CD4-positive, alpha-beta T cell treated with Interleukin-4 for 4 hours (primary cell): ENCODE measurements around the gene SH3BGRL.
"Not testable (repeated sequence)": the region's sequence is repeated elsewhere in the genome, so short reads cannot be mapped to it uniquely, and the experiment has no call there.

Experiments
- DNase-seq: peaks from one replicate; pipeline ENCODE4 v3.0.0-alpha.2; 2020

SH3BGRL gene

DNA sequence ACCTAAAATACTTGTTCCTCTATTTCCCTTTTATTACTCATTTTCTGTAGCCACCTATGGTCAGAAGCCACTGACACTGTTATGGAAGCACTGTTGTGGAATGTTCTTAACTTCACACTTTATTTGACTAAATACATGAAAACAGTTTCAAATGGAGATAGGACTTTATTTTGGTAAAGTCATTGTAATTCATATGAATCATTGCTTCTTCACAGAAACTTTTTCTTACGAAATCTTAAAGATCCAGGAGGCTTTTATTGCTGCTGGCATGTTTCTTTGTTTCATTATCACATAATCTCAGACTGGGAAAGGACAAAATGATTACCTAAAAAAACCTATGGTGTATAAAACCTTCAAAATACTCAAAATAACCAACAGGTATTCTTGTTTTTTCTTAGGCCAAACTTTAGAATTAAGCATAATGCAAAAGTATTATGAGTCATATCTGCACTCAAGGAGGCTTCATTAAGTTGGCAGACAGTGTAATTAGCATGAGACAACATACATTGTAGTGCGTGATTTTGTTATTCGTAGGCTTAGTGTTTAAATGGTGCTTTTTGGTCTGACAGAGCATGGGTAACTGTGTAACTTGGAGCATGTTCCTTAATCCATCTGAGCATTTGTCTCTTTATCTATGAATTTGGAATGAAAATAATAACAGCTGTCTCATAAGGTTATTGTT, 58.0 kb downstream of the SH3BGRL start:
- no peak for DNase-seq

DNA sequence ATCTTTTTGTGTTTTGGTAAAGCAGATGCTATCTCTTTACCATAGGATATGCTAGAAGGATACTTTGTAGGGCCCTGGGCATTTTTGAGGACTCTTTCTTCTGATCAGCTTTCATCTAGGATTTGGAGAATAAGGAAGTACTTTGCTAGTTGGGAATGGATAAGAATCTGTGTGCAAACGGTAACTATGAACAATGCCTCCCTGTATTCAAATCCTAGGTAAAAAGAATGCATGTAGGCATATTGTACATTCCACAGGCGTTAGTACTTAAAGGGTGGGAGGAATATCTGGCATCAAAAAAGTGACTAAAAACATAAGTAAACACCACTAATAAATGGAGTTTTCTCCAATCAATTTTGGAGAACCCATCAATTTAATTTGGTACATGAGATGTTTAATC, 59.7 kb downstream of the SH3BGRL start:
- DNase-seq = no peak

DNA sequence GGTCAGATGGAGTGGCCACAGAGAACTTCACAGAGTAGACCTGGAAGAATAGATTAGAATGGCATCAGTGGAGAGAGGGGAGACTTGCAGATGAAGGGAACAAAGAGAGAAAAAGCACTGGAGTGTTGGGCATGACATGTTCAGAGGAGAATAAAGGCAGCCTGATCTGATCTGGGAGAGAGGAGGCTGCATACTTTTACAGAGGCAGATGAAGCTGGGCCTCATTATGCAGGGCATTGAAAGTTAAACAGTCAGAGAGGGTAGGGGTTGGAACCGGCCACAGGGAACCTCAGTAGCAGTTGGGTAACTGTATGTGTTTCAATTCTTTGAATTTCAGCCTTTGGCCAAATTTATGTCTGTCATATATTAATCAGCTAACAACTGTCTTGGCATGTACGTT, 61.2 kb downstream of the SH3BGRL start:
- no peak for DNase-seq

DNA sequence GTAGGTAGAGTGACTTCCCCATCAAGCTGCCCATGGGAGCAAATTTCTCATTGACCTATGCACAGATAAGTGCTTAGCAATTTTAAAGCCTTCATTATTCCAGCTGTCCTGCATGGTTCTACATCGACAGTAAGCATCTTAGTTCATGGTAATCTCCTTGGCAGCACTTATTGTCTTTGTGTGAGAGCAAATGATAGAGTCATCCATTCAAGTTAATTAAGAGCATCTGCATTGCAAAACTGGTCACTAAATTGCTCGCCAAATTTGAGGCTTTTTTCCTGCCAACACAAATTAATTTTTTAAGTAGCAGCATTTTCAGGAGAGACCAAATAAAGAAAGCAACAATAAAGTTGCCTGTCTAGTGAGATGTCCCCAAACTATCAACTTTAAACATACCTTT, 76.7 kb downstream of the SH3BGRL start:
- no peak for DNase-seq

DNA sequence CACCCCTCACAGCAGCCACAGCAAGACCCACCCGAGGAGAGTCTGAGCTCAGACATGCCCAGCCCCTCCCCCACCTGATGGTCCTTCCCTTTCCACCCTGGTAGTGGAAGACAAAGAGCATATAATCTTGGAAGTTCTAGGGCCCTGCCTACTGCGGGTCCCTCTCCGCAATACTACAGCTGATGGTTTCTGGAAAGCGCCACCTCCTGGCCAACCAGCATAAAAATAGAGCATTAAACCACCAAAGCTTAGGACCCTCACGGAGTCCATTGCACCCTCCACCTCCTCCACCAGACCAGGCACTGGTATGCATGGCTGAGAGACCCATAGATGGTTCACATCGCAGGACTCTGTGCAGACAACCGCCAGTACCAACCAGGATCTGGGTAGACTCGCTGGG, 78.2 kb downstream of the SH3BGRL start:
- DNase-seq = no peak

DNA sequence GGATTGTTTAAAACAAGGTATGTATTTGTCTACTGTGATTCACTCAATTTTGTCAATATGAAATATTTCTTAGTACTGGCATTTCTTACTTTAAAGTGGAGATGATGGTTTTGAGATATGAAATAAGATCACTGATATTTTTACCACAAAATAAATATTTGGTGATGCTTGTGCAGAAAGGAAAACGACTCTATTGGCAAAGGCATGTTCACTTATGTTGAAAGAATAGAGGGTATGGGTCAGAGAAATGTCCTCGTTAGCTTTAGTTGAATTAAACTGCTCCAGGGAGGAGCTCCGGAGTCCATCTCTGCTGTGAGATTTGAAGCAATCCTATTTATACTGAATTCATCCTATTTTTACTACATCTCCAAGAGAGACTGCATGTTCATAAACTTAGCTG, 84.2 kb downstream of the SH3BGRL start:
- DNase-seq = no peak

DNA sequence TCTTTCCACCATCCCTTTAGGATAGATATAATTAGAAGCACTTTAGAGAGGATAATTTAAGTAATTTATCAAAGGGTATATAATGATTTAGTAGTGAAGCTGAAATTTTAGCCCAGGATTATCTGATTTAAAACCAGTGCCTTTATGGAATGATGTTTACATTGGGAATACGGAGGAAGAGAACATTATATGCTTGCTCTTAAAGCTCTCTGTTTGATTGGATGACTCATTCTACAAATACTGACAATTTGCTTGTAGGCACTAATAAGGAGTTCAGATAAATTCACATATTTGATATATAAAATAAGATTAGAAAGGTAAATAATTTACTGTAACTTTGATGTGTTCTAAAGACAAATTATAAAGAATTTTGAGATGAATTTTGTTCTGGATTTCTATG, 84.7 kb downstream of the SH3BGRL start:
- no peak for DNase-seq

DNA sequence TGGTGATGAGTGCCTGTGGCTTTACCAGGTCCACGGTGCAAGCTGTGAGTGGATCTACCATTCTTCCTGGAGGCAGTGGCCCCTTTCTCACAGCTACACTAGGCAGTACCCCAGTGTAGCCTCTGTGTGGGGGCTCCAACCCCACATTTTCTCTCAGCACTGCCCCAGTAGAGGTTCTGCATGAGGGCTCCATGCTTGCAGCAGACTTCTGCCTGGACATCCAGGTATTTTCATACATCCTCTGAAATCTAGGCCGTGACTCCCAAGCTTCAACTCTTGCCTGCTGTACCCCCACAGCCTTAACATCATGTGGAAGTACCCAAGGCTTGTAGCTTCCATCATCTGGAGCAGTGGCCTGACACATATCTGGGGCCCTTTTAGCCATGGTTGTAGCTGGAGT, 90.1 kb downstream of the SH3BGRL start:
- DNase-seq = no peak

DNA sequence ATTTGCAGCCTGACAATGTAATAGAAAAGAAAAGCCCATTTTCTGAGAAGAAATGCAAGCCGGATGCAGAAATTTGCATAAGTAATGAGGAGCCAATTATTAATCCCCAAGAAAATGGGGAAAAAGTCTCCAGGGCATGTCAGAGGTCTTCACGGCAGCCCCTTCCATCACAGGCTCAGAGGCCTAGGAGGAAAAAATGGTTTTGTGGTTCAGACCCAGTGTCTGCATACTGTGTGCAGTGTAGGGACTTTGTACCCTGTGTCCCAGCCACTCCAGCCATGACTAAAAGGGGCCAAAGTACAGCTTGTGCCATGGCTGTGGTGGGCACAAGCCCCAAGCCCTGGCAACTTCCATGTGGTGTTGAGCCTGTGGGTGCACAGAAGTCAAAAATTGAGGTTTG, 92.2 kb downstream of the SH3BGRL start:
- DNase-seq = no peak

DNA sequence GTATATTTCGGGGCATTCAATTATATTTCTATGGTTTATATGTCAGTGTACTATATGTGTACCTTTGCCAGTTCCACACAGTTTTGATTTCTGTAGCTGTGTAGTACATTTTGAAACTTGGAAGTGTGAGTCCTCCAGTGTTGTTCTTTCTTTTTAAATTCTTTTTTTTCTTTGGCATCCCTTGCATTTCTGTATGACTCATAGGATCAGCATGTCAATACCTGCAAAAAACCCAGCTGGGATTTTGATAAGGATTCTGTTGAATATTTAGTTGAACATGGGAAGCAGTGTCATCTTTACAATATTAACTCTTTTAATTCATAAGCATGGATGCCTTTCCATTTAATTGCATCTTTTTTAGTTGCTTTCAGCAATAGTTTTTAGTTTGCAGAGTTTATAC, 100.0 kb downstream of the SH3BGRL start:
- DNase-seq = no peak

DNA sequence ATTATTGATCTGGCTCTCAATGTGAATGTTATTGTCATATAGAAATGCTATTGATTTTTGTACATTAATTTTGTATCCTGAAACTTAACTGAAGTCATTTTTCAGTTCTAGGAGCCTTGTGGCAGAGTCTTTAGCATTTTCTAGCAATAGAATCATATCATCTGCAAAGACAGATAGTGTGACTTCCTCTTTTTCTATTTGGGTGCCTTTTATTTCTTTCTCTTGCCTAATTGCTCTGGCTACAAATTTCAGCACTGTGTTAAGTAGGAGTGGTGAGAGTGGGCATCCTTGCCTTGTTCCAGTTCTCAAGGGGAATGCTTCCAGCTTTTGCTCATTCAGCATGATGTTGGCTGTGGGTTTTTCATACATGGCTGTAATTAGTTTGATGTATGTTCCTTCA, 102.7 kb downstream of the SH3BGRL start:
- DNase-seq = no peak

DNA sequence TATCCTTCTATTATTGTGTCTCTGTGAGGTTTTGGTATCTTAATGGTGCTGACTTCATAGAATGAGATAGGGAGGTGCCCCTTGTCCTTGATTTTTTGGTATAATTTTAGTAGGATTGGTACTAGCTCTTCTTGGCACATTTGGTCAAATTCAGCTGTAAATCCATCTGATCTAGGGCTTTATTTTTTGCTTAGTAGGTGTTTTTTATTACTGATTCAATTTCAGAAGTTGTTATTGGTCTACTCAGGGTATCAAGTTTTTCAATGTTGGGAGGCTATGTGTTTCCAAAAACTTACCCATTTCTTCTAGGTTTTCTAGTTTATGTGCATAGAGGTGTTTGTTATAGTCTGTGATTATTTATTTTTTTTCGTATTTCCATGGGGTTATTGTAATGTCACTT, 103.3 kb downstream of the SH3BGRL start:
- DNase-seq = no peak

DNA sequence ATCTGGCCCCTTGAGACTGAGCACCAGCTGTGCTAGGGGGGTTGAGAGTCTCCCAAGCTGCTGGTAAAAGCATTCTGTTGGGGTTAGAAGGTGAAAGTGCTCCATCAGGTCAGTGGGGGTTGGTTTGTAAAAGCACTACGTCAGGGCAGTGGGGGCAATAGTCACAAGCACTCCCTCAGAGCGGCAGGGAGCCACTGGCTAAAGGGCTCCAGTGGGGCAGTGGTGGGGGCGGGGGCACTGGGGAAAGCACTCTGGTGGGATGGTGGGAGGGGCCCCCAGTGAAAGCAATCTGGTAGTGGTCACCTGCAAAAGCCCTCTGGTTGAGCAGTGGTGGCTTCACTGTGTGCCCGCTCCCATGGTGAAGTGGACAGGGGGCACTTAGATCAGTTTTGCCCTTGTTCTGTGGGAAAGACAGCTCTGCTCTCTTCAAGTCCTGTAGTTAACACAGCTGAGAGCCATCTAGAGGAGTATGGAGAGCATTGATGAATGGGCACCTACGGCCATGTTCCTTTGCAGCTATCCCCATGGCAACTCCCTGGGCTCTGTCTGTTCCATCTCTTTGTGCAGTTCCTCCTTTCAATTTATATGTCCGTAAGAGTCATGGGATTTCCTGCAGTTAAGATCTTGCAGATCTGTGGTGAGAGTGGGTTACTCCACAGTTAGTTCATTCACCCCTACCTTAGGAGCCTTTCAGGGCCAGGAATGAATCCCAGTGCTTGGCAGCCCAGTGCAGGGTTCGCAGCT, 106.4 kb downstream of the SH3BGRL start:
- DNase-seq = no peak

DNA sequence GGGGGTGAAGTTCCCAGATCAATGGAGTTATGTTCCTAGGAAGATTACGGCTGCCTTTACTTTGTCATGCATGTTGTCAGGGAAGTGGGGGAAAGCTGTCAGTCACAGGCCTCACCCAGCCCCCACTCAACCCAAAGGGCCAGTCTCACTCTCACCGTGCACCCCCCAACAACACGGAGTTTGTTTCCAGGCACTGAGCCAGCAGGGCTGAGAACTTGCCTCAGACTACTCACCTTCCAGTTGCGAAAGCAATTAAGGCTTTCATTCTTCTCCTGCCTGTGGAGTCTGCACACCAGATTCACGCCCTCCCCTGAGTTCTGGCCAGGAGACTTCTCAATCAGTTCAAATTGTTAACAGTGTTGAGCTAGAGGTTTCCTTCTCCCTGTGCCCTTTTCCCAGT, 114.3 kb downstream of the SH3BGRL start:
- DNase-seq = no peak

DNA sequence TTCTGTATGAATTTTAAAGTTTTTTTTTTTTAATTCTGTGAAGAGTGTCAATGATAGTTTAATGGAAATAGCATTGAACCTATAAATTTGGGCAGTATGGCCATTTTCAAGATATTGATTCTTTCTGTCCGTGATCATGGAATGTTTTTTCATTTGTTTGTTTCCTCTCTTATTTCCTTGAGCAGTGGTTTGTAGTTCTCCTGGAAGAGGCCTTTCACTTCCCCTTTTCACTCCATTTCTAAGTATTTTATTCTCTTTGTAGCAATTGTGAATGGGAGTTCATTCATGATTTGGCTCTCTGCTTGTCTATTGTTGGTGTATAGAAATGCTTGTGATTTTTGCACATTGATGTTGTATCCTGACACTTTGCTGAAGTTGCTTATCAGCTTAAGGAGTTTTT, 129.8 kb downstream of the SH3BGRL start:
- DNase-seq = not testable (repeated sequence)

DNA sequence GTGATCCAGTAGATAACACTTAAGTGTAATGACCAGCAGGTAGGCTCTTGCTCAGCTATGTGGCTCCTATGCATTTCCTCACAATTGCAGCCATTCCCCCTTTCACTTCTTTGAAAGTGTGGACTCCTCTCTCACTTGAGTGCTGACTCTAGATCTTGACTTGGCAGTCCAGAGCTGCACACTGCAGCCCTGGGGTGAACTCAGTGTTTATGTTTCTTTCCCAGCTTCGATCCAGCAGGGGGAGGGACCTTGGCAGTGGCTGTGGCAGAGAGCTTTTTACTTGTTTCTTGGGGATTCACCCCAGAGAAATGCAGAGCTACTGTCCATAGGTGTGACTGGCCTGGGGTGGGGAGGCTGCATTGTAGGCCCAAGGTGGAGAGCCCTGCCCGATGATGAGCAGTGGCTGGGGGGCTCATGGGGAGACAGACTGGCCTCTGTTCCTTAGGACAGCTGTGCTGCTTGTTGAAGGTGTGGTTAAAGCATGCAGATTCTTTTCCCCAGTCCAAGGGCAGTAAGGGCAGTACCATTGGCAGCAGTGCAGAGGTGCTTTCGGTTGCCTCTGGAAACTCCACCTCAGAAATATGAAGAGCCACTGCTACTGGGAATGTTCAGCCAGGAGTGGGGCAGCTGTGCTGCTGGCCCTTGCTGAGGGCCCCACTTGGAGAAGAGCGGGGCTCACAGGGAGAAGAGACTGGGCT, 134.7 kb downstream of the SH3BGRL start:
- no peak for DNase-seq

DNA sequence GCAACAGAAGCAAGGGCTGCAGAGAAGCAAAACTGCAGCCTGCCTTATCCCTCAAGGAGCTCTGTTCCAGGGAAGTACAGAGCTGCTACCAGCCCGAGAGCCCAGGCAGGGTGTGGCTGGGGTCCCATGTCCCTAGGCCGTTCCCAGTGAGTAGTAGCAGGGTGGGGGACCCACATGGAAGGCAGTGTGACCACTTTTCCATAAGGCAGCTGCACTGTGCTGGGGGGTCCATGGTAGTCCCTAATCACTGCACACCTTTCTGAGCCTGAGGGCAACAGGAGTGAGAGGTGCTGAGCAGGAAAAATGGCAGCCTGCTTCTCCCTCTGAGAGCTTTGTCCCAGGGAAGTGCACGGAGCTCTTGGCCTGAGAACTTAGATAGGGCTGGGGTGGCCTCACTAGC, 135.9 kb downstream of the SH3BGRL start:
- DNase-seq = no peak

DNA sequence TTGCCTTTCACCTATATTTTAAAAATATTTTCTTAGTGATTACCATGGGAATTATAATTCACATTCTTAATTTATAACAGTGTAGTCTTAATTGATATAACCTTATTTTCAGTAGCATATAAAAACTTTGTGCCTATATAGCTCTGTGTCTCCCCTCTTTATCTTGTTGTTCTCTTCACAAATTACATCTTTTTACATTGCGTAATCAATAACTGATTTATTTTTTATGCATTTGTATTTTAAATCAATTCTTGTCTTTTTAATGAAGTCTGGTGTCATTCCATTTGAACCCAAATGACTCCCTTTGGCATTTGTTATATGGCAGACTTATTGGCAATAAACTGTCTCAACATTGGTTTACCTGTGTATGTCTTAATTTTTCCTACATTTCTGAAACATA, 137.0 kb downstream of the SH3BGRL start:
- no peak for DNase-seq

DNA sequence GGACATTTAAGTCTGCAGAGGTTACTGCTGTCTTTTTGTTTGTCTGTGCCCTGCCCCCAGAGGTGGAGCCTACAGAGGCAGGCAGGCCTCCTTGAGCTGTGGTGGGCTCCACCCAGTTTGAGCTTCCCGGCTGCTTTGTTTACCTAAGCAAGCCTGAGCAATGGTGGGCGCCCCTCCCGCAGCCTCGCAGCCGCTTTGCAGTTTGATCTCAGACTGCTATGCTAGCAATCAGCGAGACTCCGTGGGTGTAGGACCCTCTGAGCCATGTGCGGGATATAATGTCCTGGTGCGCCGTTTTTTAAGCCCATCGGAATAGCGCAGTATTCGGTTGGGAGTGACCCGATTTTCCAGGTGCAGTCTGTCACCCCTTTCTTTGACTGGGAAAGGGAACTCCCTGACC, 143.4 kb downstream of the SH3BGRL start:
- not testable (repeated sequence) for DNase-seq
